ENCODE data around the gene ZC3H12A.

GRCh38 chr1:37449936-37450335, 24.4 kb upstream of the ZC3H12A start:
- TF ChIP-seq CTCF (IDR thresholded peaks at IDR 0.05 in 8 of 11, conservative IDR thresholded peaks at IDR 0.05 in 3 of 11), result no peak
- no peak for TF ChIP-seq POLR2AphosphoS5 (IDR thresholded peaks at IDR 0.05)
